Psoas muscle (tissue), 8 donors: Measurements from ENCODE around the gene NOL3. TPM values are rescaled to one million over a fixed set of nuclear protein-coding genes. Genes with fewer than 3 reads are reported as not detected.

Experiments
- ATAC-seq, 4 donors: fragments of 200-7000 bp; cut with Tn5 transposase; one replicate each; pipeline ENCODE4 v1.9.1; 2020; ENCODE audit warnings: moderate library complexity in 3 of 4, mild to moderate bottlenecking in 2 of 4
- DNase-seq, 2 donors: peaks; one replicate each; pipeline ENCODE4 v3.0.0-alpha.2; 2020
- H3K27ac ChIP-seq: fragments of 200-600 bp; one replicate; pipeline ENCODE4 v1.8.0; 2022
- H3K27me3 ChIP-seq, 3 donors: fragments of 200-600 bp in 1 of 3; one replicate each; pipeline versions ENCODE4 v1.6.1 to v1.8.0; 2013 to 2022; ENCODE audit warnings: low read length in 2 of 3, mild to moderate bottlenecking in 2 of 3, moderate library complexity in 1 of 3; ENCODE audit not compliant: insufficient read depth in 3 of 3
- H3K36me3 ChIP-seq, 2 donors: fragments of 200-600 bp in 1 of 2; one replicate each; pipeline versions ENCODE4 v1.6.1 to v1.8.0; 2013 to 2022; ENCODE audit warnings: low read depth in 1 of 2, mild to moderate bottlenecking in 1 of 2, moderate library complexity in 1 of 2; ENCODE audit not compliant: insufficient read depth in 1 of 2
- H3K4me1 ChIP-seq: fragments of 200-600 bp; one replicate; pipeline ENCODE4 v1.8.0; 2022
- H3K4me3 ChIP-seq: fragments of 200-600 bp; one replicate; pipeline ENCODE4 v1.8.0; 2022; ENCODE audit warnings: mild to moderate bottlenecking
- H3K9me3 ChIP-seq: fragments of 200-600 bp; one replicate; pipeline ENCODE4 v1.8.0; 2022
- WGBS, 3 donors: extraction: QIAGEN DNeasy Blood & Tissue Kit; methylation state at CpG; one replicate each; pipeline versions ENCODE4 v1.1.6 to v1.1.7; 2013; 5-methylcytosine and 5-hydroxymethylcytosine counted together
- intact Hi-C, 2 donors: fragments of 100-400 bp; cut with DNase I; formaldehyde crosslinking; loops; one replicate each; pipeline versions ENCODE4 v1.11.0 to v1.14.2; 2022
- polyA plus RNA-seq, 3 donors: library from polyadenylated mRNA; stranded (reverse); fragments of 200-250 nt; gene quantifications; one replicate each; pipeline ENCODE4 v1.2.3, GENCODE V29; 2013
- total RNA-seq, 4 donors: library from RNA; stranded (reverse); fragmentation: NEBNext Ultra II Directional in 2 of 4; extraction: Animal tissue kit (Norgen Biotek cat#: 25700) in 2 of 4; gene quantifications; one replicate each; pipeline versions ENCODE4 v1.2.1 to v1.2.4, GENCODE V29; 2021 to 2023
- TF ChIP-seq, protein P1 (sequence below): fragments of 200-600 bp; IDR thresholded peaks from one replicate; pipeline ENCODE4 v1.8.0; 2022; ENCODE audit warnings: antibody characterized with exemption
- donor health status: healthy with polysubstance abuse.
- donor health status: DM: no; HTN: no; CAD: no; lungs with moderate emphysema.
- donor health status: Bipolar disorder and iron deficiency.
- donor health status: healthy.
- donor health status: DM: yes; HTN: yes; CAD: no.
- donor health status: DM: no; HTN: no; CAD: no.
- donor health status: DM: no; HTN: no; CAD: no.
- donor health status: DM: yes; HTN: yes; CAD: no.

Gene NOL3
- total and polyA plus RNA-seq, 7 donors, result 53.6 to 133 (median 93.9) TPM

DNA sequence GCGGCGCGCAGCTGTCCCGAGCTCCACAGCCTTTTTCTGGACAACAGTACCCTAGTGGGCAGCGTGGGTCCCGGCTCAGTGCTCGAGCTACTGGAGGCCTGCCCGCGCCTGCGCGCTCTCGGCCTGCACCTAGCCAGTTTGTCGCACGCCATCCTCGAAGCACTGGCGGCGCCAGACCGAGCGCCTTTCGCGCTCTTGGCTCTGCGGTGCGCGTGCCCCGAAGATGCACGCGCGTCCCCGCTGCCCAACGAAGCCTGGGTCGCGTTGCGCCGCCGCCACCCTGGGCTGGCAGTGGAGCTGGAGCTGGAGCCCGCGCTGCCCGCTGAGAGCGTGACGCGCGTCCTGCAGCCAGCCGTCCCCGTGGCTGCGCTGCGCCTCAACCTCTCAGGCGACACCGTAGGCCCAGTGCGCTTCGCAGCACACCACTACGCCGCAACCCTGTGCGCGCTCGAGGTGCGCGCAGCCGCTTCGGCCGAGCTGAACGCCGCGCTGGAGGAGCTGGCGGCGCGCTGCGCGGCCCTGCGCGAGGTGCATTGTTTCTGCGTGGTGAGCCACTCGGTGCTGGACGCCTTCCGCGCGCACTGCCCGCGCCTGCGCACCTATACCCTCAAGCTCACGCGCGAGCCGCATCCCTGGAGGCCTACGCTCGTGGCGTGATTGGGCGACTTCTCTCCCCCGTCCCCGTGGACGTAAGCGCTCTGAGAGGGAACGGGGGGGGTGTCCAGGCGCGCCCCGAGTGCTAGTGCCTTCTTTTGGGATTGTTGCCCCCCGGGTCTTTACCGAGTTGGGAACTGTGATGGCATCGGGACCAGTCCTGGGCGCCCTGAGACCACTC, 7.0 kb upstream of the NOL3 start:
- Histone ChIP-seq H3K36me3 (peaks cover 0 to 15% of the 10 kb centered on the region in 2 donors), H3K27ac (peak overlapping the region; percentile 93), H3K27me3 (no peaks in the 10 kb centered on the region), H3K4me1 (peaks cover 38% of the 10 kb centered on the region), H3K9me3 (no peaks in the 10 kb centered on the region), H3K4me3 (peak overlapping the region; percentile 76)
- peak; percentile 58 to 85 for DNase-seq
- WGBS, 3 donors, result 1 to 2% (median 1%) methylated on average over 89 to 99 of the region's 99 CpGs
- TF ChIP-seq, protein P1, sequence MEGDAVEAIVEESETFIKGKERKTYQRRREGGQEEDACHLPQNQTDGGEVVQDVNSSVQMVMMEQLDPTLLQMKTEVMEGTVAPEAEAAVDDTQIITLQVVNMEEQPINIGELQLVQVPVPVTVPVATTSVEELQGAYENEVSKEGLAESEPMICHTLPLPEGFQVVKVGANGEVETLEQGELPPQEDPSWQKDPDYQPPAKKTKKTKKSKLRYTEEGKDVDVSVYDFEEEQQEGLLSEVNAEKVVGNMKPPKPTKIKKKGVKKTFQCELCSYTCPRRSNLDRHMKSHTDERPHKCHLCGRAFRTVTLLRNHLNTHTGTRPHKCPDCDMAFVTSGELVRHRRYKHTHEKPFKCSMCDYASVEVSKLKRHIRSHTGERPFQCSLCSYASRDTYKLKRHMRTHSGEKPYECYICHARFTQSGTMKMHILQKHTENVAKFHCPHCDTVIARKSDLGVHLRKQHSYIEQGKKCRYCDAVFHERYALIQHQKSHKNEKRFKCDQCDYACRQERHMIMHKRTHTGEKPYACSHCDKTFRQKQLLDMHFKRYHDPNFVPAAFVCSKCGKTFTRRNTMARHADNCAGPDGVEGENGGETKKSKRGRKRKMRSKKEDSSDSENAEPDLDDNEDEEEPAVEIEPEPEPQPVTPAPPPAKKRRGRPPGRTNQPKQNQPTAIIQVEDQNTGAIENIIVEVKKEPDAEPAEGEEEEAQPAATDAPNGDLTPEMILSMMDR, result no peak
- ATAC-seq, result peak; percentile 15 to 44 (median 32)
- intact Hi-C loops, result no loop called here

DNA sequence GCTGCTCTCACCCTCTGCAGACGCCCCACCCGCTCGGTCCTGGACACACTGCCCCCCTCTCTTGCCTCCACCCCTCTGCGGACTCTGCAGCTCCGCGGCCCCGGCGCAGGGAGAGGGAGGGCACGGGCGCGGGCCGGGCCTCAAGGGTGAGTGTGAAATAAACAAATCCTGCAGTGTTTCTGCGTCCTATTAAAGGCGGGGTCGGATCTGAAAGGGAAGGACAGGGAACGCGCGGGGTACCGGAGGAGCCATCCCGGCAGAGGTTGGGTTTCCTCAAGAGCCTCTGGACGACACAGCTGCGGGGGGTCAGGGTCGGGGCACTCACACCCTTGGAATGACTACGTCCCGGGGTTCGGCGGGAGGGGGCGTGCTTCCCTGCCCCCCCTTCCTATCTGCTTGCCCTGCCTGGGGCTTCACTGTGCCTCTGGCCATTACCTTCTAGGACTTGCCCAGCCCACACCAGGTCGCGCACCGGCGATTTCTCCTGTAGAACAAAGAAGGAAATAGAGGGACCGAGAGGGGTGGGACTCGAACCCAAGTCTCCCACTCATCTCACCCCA, 6.3 kb upstream of the NOL3 start:
- TF ChIP-seq, protein P1, result no peak
- Histone ChIP-seq H3K36me3 (peaks cover 0 to 18% of the 10 kb centered on the region in 2 donors), H3K9me3 (no peaks in the 10 kb centered on the region), H3K27ac (peak overlapping the region; percentile 93), H3K27me3 (no peaks in the 10 kb centered on the region), H3K4me3 (peak overlapping the region; percentile 76), H3K4me1 (peaks cover 41% of the 10 kb centered on the region)
- intact Hi-C loops, result no loop called here
- DNase-seq (peak in 1 of 2 donors; percentile 26), ATAC-seq (peak in 2 of 4 donors; percentile 6 to 7)
- 0 to 3% (median 3%) methylated on average over 30 to 34 of the region's 34 CpGs for WGBS, 3 donors

DNA sequence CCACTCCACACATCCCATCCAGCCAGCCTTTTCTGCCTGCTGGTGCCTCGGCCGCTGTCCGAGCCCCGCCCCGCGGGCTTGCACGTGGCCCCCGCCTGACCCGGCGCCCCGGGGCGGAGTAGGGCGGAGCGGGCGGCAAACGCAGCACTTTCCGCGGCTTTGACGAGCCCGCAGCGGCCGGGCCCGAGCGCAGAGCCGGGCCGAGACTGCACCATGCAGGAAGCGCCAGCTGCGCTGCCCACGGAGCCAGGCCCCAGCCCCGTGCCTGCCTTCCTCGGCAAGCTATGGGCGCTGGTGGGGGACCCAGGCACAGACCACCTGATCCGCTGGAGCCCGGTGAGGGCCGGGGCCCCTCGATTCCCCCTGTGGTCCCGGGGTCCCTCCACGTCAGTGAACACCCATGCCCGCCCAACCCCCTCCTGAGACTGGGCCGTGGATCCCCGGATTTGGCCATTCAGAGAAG, 5.7 kb upstream of the NOL3 start, which contains the start of gene HSF4:
Gene HSF4, plus strand, starts transcription at position 147 of the 463 bp plus-strand sequence. Its CDS starts 67 bp downstream, at position 214.
- H3K4me3 ChIP-seq, result peak within 1 kb of the TSS; percentile 76
- DNase-seq (peak; percentile 82 to 89), ATAC-seq (peak; percentile 47 to 63 (median 56))
- no peaks in the 10 kb centered on the region for H3K27me3 ChIP-seq
- 2 to 4% (median 2%) methylated on average over 28 to 41 of the region's 41 CpGs for WGBS, 3 donors
- H3K9me3 ChIP-seq, result no peaks in the 10 kb centered on the region
- peak within 1 kb of the TSS; percentile 93 for H3K27ac ChIP-seq
- TF ChIP-seq, protein P1, result no peak
- peaks cover 0 to 20% of the 10 kb centered on the region in 2 donors for H3K36me3 ChIP-seq
- intact Hi-C loops, result no loop called here
- H3K4me1 ChIP-seq, result peaks cover 43% of the 10 kb centered on the region

DNA sequence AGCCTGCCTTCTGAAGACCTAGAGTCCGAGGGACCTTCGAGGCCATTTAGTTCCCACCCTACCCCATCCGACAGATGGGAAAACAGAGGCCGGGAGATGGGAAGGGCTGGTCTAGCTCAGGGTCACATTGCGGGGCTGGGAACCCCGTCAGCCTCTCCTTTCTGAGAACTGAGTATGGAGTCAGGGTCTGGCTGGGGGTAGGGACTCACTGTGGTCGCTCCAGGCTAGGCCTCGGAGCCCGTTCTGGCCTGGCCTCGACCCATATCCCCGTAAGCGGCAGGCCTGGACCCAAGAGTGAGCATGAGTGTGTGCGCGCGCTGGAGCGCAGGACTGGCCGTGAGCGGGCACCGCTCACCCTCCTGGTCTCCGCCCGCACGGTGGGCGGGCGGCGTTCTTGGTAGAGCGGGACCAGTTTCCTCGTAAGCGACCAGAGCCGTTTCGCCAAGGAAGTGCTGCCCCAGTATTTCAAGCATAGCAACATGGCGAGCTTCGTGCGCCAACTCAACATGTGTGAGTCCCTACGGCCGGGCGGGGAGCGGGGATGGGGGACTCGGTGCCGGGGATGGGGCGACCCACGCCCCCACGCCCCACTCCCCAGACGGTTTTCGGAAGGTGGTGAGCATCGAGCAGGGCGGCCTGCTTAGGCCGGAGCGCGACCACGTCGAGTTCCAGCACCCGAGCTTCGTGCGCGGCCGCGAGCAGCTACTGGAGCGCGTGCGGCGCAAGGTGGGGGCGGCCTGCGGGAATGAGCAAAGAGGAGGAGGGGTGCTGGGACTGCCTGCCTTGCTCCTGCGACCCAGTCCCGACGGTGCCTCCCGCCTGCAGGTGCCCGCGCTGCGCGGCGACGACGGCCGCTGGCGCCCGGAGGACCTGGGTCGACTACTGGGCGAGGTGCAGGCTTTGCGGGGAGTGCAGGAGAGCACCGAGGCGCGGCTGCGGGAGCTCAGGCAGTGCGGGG, 4.9 kb upstream of the NOL3 start:
- peak overlapping the region; percentile 93 for H3K27ac ChIP-seq
- peak overlapping the region; percentile 76 for H3K4me3 ChIP-seq
- TF ChIP-seq, protein P1, result no peak
- H3K4me1 ChIP-seq, result peaks cover 49% of the 10 kb centered on the region
- peaks cover 0 to 20% of the 10 kb centered on the region in 2 donors for H3K36me3 ChIP-seq
- 35 to 47% (median 46%) methylated on average over 69 to 85 of the region's 85 CpGs for WGBS, 3 donors
- H3K27me3 ChIP-seq, result no peaks in the 10 kb centered on the region
- intact Hi-C loops, result no loop called here
- ATAC-seq, result no peak
- no peaks in the 10 kb centered on the region for H3K9me3 ChIP-seq
- peak in 1 of 2 donors; percentile 31 for DNase-seq
